ENCODE results near the gene ARHGAP31. TPM values are rescaled to one million over a fixed set of nuclear protein-coding genes. Genes with fewer than 3 reads are reported as not detected.

The ARHGAP31 gene
- total RNA-seq, 4 donors from 2014 or later: 40.5 to 46.5 (median 44.4) TPM

- DNase-seq (ENCODE audit: low spot score in 2 of 2): peak; percentile 26 to 39
- peaks cover 0 to 16% (median 0%) of the 10 kb centered on the region in 3 donors for H3K36me3 ChIP-seq
- peak overlapping the region; percentile 65 to 98 (median 97) for H3K27ac ChIP-seq
- H3K4me3 ChIP-seq: peak overlapping the region; percentile 56 to 85 (median 81)
- no peaks in the 10 kb centered on the region for H3K27me3 ChIP-seq
- peaks cover 0 to 55% (median 29%) of the 10 kb centered on the region in 4 donors for H3K4me1 ChIP-seq
- H3K9me3 ChIP-seq: no peaks in the 10 kb centered on the region
- WGBS, 2 donors: 1% methylated on average over 25 to 31 of the region's 43 CpGs
- TF ChIP-seq POLR2A (IDR thresholded peaks at IDR 0.05) (no peak), EP300 (IDR thresholded peaks at IDR 0.05) (peak in 1 of 2 donors; percentile 50), CTCF (IDR thresholded peaks at IDR 0.05) (peak in 1 of 5 experiments; percentile 12)
Measured at GRCh38 chr3:119294696-119295671, 801 bp downstream of the ARHGAP31 start.

GRCh38 chr3:119295816-119296726, 1.9 kb downstream of the ARHGAP31 start:
- H3K36me3 ChIP-seq: peaks cover 0 to 16% (median 0%) of the 10 kb centered on the region in 3 donors
- H3K4me3 ChIP-seq: peak overlapping the region; percentile 56 to 85 (median 81)
- no peaks in the 10 kb centered on the region for H3K9me3 ChIP-seq
- H3K27ac ChIP-seq: peak overlapping the region; percentile 65 to 98 (median 97)
- DNase-seq (ENCODE audit: low spot score in 2 of 2): no peak
- H3K27me3 ChIP-seq: no peaks in the 10 kb centered on the region
- 21 to 23% methylated on average over 8 of the region's 8 CpGs for WGBS, 2 donors
- H3K4me1 ChIP-seq: peaks cover 0 to 66% (median 31%) of the 10 kb centered on the region in 4 donors
- TF ChIP-seq POLR2A (IDR thresholded peaks at IDR 0.05): no peak
- no peak for TF ChIP-seq CTCF (IDR thresholded peaks at IDR 0.05)
- TF ChIP-seq EP300 (IDR thresholded peaks at IDR 0.05): no peak

- TF ChIP-seq EP300 (IDR thresholded peaks at IDR 0.05) (no peak), POLR2A (IDR thresholded peaks at IDR 0.05) (no peak), CTCF (IDR thresholded peaks at IDR 0.05) (no peak)
- Histone ChIP-seq H3K27ac (peak overlapping the region; percentile 65 to 98 (median 97)), H3K27me3 (no peaks in the 10 kb centered on the region), H3K9me3 (no peaks in the 10 kb centered on the region), H3K4me3 (peak overlapping the region in 3 of 4 donors; percentile 56 to 85 (median 80)), H3K4me1 (peaks cover 0 to 72% (median 38%) of the 10 kb centered on the region in 4 donors), H3K36me3 (peaks cover 0 to 16% (median 0%) of the 10 kb centered on the region in 3 donors)
- peak in 1 of 2 donors; percentile 3 for DNase-seq (ENCODE audit: low spot score in 2 of 2)
- WGBS, 2 donors: 41 to 51% methylated on average over 4 of the region's 4 CpGs
Measured at GRCh38 chr3:119296727-119297122, 2.5 kb downstream of the ARHGAP31 start.

- Histone ChIP-seq H3K9me3 (no peaks in the 10 kb centered on the region), H3K27me3 (no peaks in the 10 kb centered on the region), H3K27ac (peak overlapping the region; percentile 31 to 98 (median 97)), H3K36me3 (peaks cover 0 to 16% (median 0%) of the 10 kb centered on the region in 3 donors), H3K4me3 (peak overlapping the region in 1 of 4 donors; percentile 85), H3K4me1 (peaks cover 0 to 77% (median 42%) of the 10 kb centered on the region in 4 donors)
- DNase-seq (ENCODE audit: low spot score in 2 of 2): peak in 1 of 2 donors; percentile 26
- TF ChIP-seq CTCF (IDR thresholded peaks at IDR 0.05) (no peak), EP300 (IDR thresholded peaks at IDR 0.05) (peak in 1 of 2 donors; percentile 4)
Measured at GRCh38 chr3:119297169-119297568, 3.0 kb downstream of the ARHGAP31 start.

Measured in tibial nerve (tissue), 4 donors.